Spleen (tissue), 11 donors: ENCODE data around the gene FOXC1. TPM values are rescaled to one million over a fixed set of nuclear protein-coding genes. Genes with fewer than 3 reads are reported as not detected.

Experiments
- DNase-seq: peaks from one replicate; pipeline ENCODE4 v3.0.0-alpha.2; 2020
- H3K27ac ChIP-seq, 8 donors: fragments of 200-600 bp; sonication (generic) in 7 of 8; 1 replicate in 4 of 8; 2 replicates in 4 of 8; pipeline versions ENCODE4 v1.5.0 to v1.8.0; 2016 to 2021; ENCODE audit warnings: inconsistent platforms in 4 of 8, mild to moderate bottlenecking in 4 of 8, moderate library complexity in 1 of 8
- H3K27me3 ChIP-seq, 7 donors: fragments of 200-600 bp; sonication (generic) in 6 of 7; replicated peaks in 1 of 7; 1 replicate in 4 of 7; 2 replicates in 3 of 7; pipeline versions ENCODE4 v1.5.0 to v1.8.0; 2016 to 2021; ENCODE audit warnings: inconsistent platforms in 3 of 7, mild to moderate bottlenecking in 1 of 7
- H3K36me3 ChIP-seq, 6 donors: fragments of 200-600 bp; sonication (generic) in 5 of 6; 1 replicate in 4 of 6; 2 replicates in 2 of 6; pipeline versions ENCODE4 v1.5.0 to v1.8.0; 2016 to 2021; ENCODE audit warnings: inconsistent platforms in 2 of 6
- H3K4me1 ChIP-seq, 6 donors: fragments of 200-600 bp; sonication (generic) in 5 of 6; 1 replicate in 3 of 6; 2 replicates in 3 of 6; pipeline versions ENCODE4 v1.5.0 to v1.8.0; 2016 to 2021; ENCODE audit warnings: inconsistent platforms in 3 of 6
- H3K4me3 ChIP-seq, 8 donors: fragments of 200-600 bp; sonication (generic) in 7 of 8; 1 replicate in 4 of 8; 2 replicates in 4 of 8; pipeline versions ENCODE4 v1.5.0 to v1.8.0; 2016 to 2021; ENCODE audit warnings: inconsistent platforms in 4 of 8, mild to moderate bottlenecking in 4 of 8, moderate library complexity in 2 of 8
- H3K9me3 ChIP-seq, 8 donors: fragments of 200-600 bp; sonication (generic) in 7 of 8; 1 replicate in 4 of 8; 2 replicates in 4 of 8; pipeline versions ENCODE4 v1.5.0 to v1.8.0; 2016 to 2021; ENCODE audit warnings: inconsistent platforms in 4 of 8
- CTCF ChIP-seq, 11 experiments: fragments of 200-600 bp in 7 of 11; fragments of 450-650 bp in 4 of 11; sonication (generic) in 4 of 11; IDR thresholded peaks in 8 of 11; conservative IDR thresholded peaks in 3 of 11; 1 replicate in 7 of 11; 2 replicates in 4 of 11; pipeline versions ENCODE4 v1.4.0 to v1.8.0; 2016 to 2021; ENCODE audit warnings: antibody characterized with exemption in 11 of 11, inconsistent platforms in 4 of 11, mild to moderate bottlenecking in 1 of 11
- POLR2A ChIP-seq, 3 donors: fragments of 450-650 bp; IDR thresholded peaks; one replicate each; pipeline ENCODE4 v1.5.1; 2017; ENCODE audit warnings: antibody characterized with exemption in 3 of 3, mild to moderate bottlenecking in 1 of 3
- POLR2AphosphoS5 ChIP-seq, 3 donors: sonication (generic); formaldehyde crosslinking; IDR thresholded peaks; one replicate each; pipeline ENCODE4 v1.5.1; 2017; ENCODE audit warnings: antibody characterized with exemption in 3 of 3
- WGBS, 5 donors: extraction: QIAGEN DNeasy Blood & Tissue Kit in 3 of 5; methylation state at CpG; one replicate each; pipeline versions ENCODE4 v1.1.5 to v1.1.7; 2013 to 2018; 5-methylcytosine and 5-hydroxymethylcytosine counted together
- intact Hi-C: fragments of 100-400 bp; cut with DNase I; formaldehyde crosslinking; loops from one replicate; pipeline ENCODE4 v1.15.0; 2023; ENCODE audit warnings: low total_unique reads
- polyA plus RNA-seq, 3 donors: library from polyadenylated mRNA; stranded (reverse); fragments of 200-250 nt; gene quantifications; one replicate each; pipeline ENCODE4 v1.2.1, GENCODE V29; 2013
- total RNA-seq, 7 donors: library from RNA; depleted of rRNA in 3 of 7; stranded (reverse); fragments of >200 nt in 3 of 7; fragmentation: NEBNext Ultra II Directional in 4 of 7; extraction: Animal tissue kit (Norgen Biotek cat#: 25700) in 4 of 7; gene quantifications; one replicate each; pipeline versions ENCODE4 v1.1.0 to v1.2.1, GENCODE V29; 2016 to 2021
- donor health status: healthy with polysubstance abuse.
- donor health status: DM: no; HTN: no; CAD: no; lungs with moderate emphysema.
- donor health status: DM: no; HTN: no; CAD: no.
- donor health status: Bipolar disorder and iron deficiency.
- donor health status: healthy.
- donor health status: DM: no; HTN: no; CAD: no.
- donor health status: DM: yes; HTN: yes; CAD: no.

The FOXC1 gene
- total and polyA plus RNA-seq, 10 donors: 0.20 to 1.1 (median 0.55) TPM

DNA sequence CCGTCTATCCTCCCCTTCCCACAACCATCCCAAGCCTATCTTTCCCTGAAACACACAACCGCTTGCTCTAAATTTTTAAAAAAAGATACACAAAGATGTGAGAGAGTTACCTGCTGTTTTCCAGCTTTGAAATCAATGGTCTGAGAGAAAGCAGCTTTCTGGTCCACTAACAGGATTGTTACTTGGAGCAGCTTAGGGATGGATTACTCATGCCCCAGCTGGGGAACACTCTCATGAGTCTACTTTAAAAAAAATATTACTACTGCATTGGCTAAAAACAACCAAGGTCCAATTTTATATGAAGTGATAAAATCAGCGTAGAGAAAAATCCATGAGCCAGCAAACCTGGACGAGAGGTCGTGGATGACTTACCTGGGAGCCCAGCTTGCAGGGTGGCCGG lies 29.6 kb upstream of the FOXC1 start:
- Histone ChIP-seq H3K4me1 (no peaks in the 10 kb centered on the region), H3K27me3 (peaks cover 0 to 52% (median 0%) of the 10 kb centered on the region in 7 donors), H3K27ac (no peak overlapping the region), H3K9me3 (no peaks in the 10 kb centered on the region), H3K36me3 (no peaks in the 10 kb centered on the region), H3K4me3 (no peak overlapping the region)
- intact Hi-C loops: no loop called here
- TF ChIP-seq CTCF (IDR thresholded peaks at IDR 0.05 in 8 of 11, conservative IDR thresholded peaks at IDR 0.05 in 3 of 11) (no peak), POLR2AphosphoS5 (IDR thresholded peaks at IDR 0.05) (no peak), POLR2A (IDR thresholded peaks at IDR 0.05) (no peak)
- 90 to 95% (median 92%) methylated on average over 6 of the region's 6 CpGs for WGBS, 5 donors
- no peak for DNase-seq

GRCh38 chr6:1580585-1580984 lies 29.1 kb upstream of the FOXC1 start:
- Histone ChIP-seq H3K36me3 (no peaks in the 10 kb centered on the region), H3K9me3 (no peaks in the 10 kb centered on the region), H3K4me1 (no peaks in the 10 kb centered on the region), H3K4me3 (no peak overlapping the region), H3K27ac (no peak overlapping the region), H3K27me3 (peaks cover 0 to 53% (median 0%) of the 10 kb centered on the region in 7 donors)
- 71 to 81% (median 76%) methylated on average over 9 of the region's 9 CpGs for WGBS, 5 donors
- TF ChIP-seq POLR2A (IDR thresholded peaks at IDR 0.05) (no peak), CTCF (IDR thresholded peaks at IDR 0.05 in 8 of 11, conservative IDR thresholded peaks at IDR 0.05 in 3 of 11) (no peak), POLR2AphosphoS5 (IDR thresholded peaks at IDR 0.05) (no peak)
- no peak for DNase-seq
- intact Hi-C loops: no loop called here

DNA sequence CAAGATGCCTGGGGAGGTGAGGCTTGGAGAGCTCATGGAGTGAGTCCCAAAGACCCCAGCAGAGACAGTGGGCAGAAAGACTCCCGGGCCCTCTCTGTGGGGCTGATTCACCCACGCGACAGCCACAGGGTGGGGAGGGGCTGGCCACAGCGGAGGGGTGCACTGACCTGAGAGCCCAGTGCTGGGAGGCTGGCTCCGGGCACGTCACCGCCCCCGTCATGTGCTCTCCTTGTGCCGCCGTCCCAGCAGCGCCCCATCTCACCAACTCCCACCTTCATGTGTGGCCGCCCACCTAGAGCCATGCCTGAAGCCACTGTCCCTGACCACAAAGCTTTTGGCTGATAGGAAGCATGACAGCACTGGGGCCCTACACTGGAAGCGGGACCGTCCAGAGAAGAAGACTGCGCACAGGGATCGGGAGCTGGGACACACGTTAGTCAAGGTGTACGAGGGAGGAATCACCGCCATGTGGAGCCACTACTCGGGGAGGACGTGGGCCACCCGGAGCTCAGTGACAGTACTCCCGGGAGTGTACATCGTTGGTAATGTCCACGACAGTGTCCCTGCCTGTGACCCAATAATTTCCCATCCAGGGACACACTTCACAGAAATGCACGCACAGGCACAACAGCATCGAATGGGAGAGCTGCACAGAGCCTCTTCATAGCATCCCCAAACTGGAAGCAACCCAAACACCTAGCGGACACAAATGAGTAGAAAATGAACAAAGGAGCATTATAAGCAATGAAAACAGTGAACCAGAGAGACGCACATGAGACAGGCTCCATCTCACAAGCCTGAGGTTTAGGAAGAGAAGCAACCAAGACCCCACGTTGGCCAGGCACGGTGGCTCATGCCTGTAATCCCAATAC lies 28.4 kb upstream of the FOXC1 start:
- no peak for DNase-seq
- Histone ChIP-seq H3K36me3 (no peaks in the 10 kb centered on the region), H3K4me3 (no peak overlapping the region), H3K27me3 (peaks cover 0 to 56% (median 0%) of the 10 kb centered on the region in 7 donors), H3K4me1 (no peaks in the 10 kb centered on the region), H3K9me3 (no peaks in the 10 kb centered on the region), H3K27ac (no peak overlapping the region)
- TF ChIP-seq POLR2AphosphoS5 (IDR thresholded peaks at IDR 0.05) (no peak), POLR2A (IDR thresholded peaks at IDR 0.05) (no peak), CTCF (IDR thresholded peaks at IDR 0.05 in 8 of 11, conservative IDR thresholded peaks at IDR 0.05 in 3 of 11) (no peak)
- intact Hi-C loops: no loop called here
- 88 to 91% (median 90%) methylated on average over 24 to 31 of the region's 31 CpGs for WGBS, 5 donors

GRCh38 chr6:1584146-1584545 lies 25.6 kb upstream of the FOXC1 start:
- H3K4me1 ChIP-seq: no peaks in the 10 kb centered on the region
- TF ChIP-seq POLR2AphosphoS5 (IDR thresholded peaks at IDR 0.05): no peak
- no peak for TF ChIP-seq POLR2A (IDR thresholded peaks at IDR 0.05)
- no peak for TF ChIP-seq CTCF (IDR thresholded peaks at IDR 0.05 in 8 of 11, conservative IDR thresholded peaks at IDR 0.05 in 3 of 11)
- no peak for DNase-seq
- intact Hi-C loops: no loop called here
- no peaks in the 10 kb centered on the region for H3K9me3 ChIP-seq
- H3K27me3 ChIP-seq: peaks cover 0 to 46% (median 0%) of the 10 kb centered on the region in 7 donors
- no peak overlapping the region for H3K4me3 ChIP-seq
- H3K27ac ChIP-seq: no peak overlapping the region
- 70 to 89% (median 82%) methylated on average over 5 of the region's 5 CpGs for WGBS, 5 donors
- H3K36me3 ChIP-seq: no peaks in the 10 kb centered on the region
